CD14-positive monocyte (primary cell): Measurements from ENCODE around the gene ZNF695. TPM values are rescaled to one million over a fixed set of nuclear protein-coding genes. Genes with fewer than 3 reads are reported as not detected.

ENCODE experiments used
- DNase-seq, 3 donors: peaks; one replicate each; pipeline ENCODE4 v3.0.0-alpha.2; 2011 to 2022
- H2AFZ ChIP-seq: 2 replicates; pipeline ENCODE4 v1.6.0; 2012; ENCODE audit warnings: mild to moderate bottlenecking, low read depth, low read length, inconsistent platforms; ENCODE audit not compliant: insufficient read depth, poor library complexity, severe bottlenecking
- H3K27ac ChIP-seq, 2 donors: 1 replicate in 1 of 2; 2 replicates in 1 of 2; pipeline ENCODE4 v1.5.1; 2012 to 2013; ENCODE audit warnings: low read length in 2 of 2, control low read depth in 1 of 2, inconsistent platforms in 1 of 2, low read depth in 1 of 2, mild to moderate bottlenecking in 1 of 2
- H3K27me3 ChIP-seq, 2 donors: one replicate each; pipeline versions ENCODE4 v1.6.0 to v1.6.1; 2011 to 2013; ENCODE audit warnings: low read length in 2 of 2; ENCODE audit not compliant: control insufficient read depth in 2 of 2, insufficient read depth in 2 of 2
- H3K36me3 ChIP-seq, 2 donors: replicated peaks in 1 of 2; 1 replicate in 1 of 2; 2 replicates in 1 of 2; pipeline versions ENCODE4 v1.5.1 to v1.6.1; 2012 to 2013; ENCODE audit warnings: low read length in 2 of 2, control low read depth in 1 of 2, inconsistent platforms in 1 of 2, mild to moderate bottlenecking in 1 of 2; ENCODE audit not compliant: insufficient read depth in 2 of 2, control insufficient read depth in 1 of 2
- H3K4me1 ChIP-seq, 2 donors: 1 replicate in 1 of 2; 2 replicates in 1 of 2; pipeline versions ENCODE4 v1.5.1 to v1.6.1; 2012 to 2013; ENCODE audit warnings: low read length in 2 of 2, control low read depth in 1 of 2, inconsistent platforms in 1 of 2, mild to moderate bottlenecking in 1 of 2, moderate library complexity in 1 of 2; ENCODE audit not compliant: insufficient read depth in 2 of 2, control insufficient read depth in 1 of 2
- H3K4me2 ChIP-seq: replicated peaks from 2 replicates; pipeline ENCODE3; 2012; ENCODE audit warnings: low read length, moderate library complexity, mild to moderate bottlenecking; ENCODE audit not compliant: poor library complexity, severe bottlenecking; ENCODE audit errors: extremely low read depth
- H3K4me3 ChIP-seq, 3 experiments: fragments of 200-600 bp in 1 of 3; sonication (generic) in 1 of 3; replicated peaks in 1 of 3; 1 replicate in 2 of 3; 2 replicates in 1 of 3; pipeline ENCODE4 v1.5.1; 2011 to 2013; ENCODE audit warnings: low read length in 3 of 3, mild to moderate bottlenecking in 3 of 3, control low read depth in 2 of 3, low read depth in 2 of 3, inconsistent platforms in 1 of 3, moderate library complexity in 1 of 3
- H3K79me2 ChIP-seq: 2 replicates; pipeline ENCODE4 v1.6.0; 2012; ENCODE audit warnings: mild to moderate bottlenecking, control low read depth, inconsistent platforms, low read length, moderate library complexity; ENCODE audit not compliant: insufficient read depth
- H3K9ac ChIP-seq: 2 replicates; pipeline ENCODE4 v1.6.0; 2017; ENCODE audit warnings: low read length, mild to moderate bottlenecking; ENCODE audit not compliant: insufficient read depth, poor library complexity, severe bottlenecking
- H3K9me3 ChIP-seq, 2 donors: replicated peaks in 1 of 2; 1 replicate in 1 of 2; 2 replicates in 1 of 2; pipeline versions ENCODE4 v1.5.1 to v1.6.1; 2012 to 2013; ENCODE audit warnings: low read length in 2 of 2, control low read depth in 1 of 2; ENCODE audit not compliant: control insufficient read depth in 1 of 2, insufficient read depth in 1 of 2
- H4K20me1 ChIP-seq: 2 replicates; pipeline ENCODE4 v1.6.0; 2012; ENCODE audit warnings: mild to moderate bottlenecking, low read length, control low read depth, moderate library complexity; ENCODE audit not compliant: insufficient read depth
- H3K27ac Mint-ChIP-seq, 7 donors: one replicate each; pipeline ENCODE4 v1.8.0; 2020; ENCODE audit warnings: mild to moderate bottlenecking in 7 of 7, mixed read lengths in 7 of 7, moderate library complexity in 6 of 7, inconsistent platforms in 2 of 7
- H3K27me3 Mint-ChIP-seq, 3 donors: one replicate each; pipeline ENCODE4 v1.8.0; 2021 to 2022; ENCODE audit warnings: low read depth in 3 of 3, mild to moderate bottlenecking in 3 of 3, mixed read lengths in 3 of 3, moderate library complexity in 3 of 3, inconsistent platforms in 1 of 3
- H3K36me3 Mint-ChIP-seq, 2 donors: one replicate each; pipeline ENCODE4 v1.8.0; 2020; ENCODE audit warnings: mixed read lengths in 2 of 2, inconsistent platforms in 1 of 2, mild to moderate bottlenecking in 1 of 2
- H3K4me1 Mint-ChIP-seq: one replicate; pipeline ENCODE4 v1.8.0; 2020; ENCODE audit warnings: mild to moderate bottlenecking, mixed read lengths
- H3K4me3 Mint-ChIP-seq, 2 donors: one replicate each; pipeline ENCODE4 v1.8.0; 2020; ENCODE audit warnings: mild to moderate bottlenecking in 2 of 2, mixed read lengths in 2 of 2, moderate library complexity in 1 of 2
- H3K9me3 Mint-ChIP-seq, 7 donors: one replicate each; pipeline ENCODE4 v1.8.0; 2020 to 2022; ENCODE audit warnings: mixed read lengths in 7 of 7, mild to moderate bottlenecking in 6 of 7, moderate library complexity in 6 of 7, inconsistent platforms in 2 of 7
- CTCF ChIP-seq: fragments of 200-600 bp; IDR thresholded peaks from one replicate; pipeline ENCODE4 v1.8.0; 2022; ENCODE audit warnings: antibody characterized with exemption, mild to moderate bottlenecking
- WGBS: methylation state at CpG from one replicate; pipeline ENCODE4 v1.1.5; 2013; ENCODE audit warnings: missing lambda C conversion rate; ENCODE audit not compliant: insufficient coverage; 5-methylcytosine and 5-hydroxymethylcytosine counted together
- intact Hi-C, 2 donors: fragments of 100-400 bp; cut with micrococcal nuclease; formaldehyde crosslinking; loops; one replicate each; pipeline versions ENCODE4 v1.15.0 to v1.15.1; 2023
- polyA plus RNA-seq, 3 donors: library from polyadenylated mRNA; depleted of rRNA in 1 of 3; unstranded in 2 of 3; stranded (reverse) in 1 of 3; fragments of 300-500 nt in 2 of 3; fragments of >200 nt in 1 of 3; fragmentation: Illumina TruSeq in 2 of 3; gene quantifications; 1 replicate in 2 of 3; 2 replicates in 1 of 3; pipeline ENCODE4 v1.2.3, GENCODE V29; 2012 to 2021

ZNF695 gene
- polyA plus RNA-seq, 3 donors: 0.18 TPM; not detected in 2

GRCh38 chr1:247054992-247055415 lies 47.1 kb upstream of the ZNF695 start:
- Mint-ChIP-seq H3K4me3 (no peak overlapping the region), H3K4me1 (no peaks in the 10 kb centered on the region), H3K9me3 (peaks cover 53 to 92% (median 83%) of the 10 kb centered on the region in 7 donors), H3K27me3 (no peaks in the 10 kb centered on the region), H3K27ac (no peak overlapping the region), H3K36me3 (peaks cover 2 to 27% of the 10 kb centered on the region in 2 donors)
- Histone ChIP-seq H3K36me3 (peaks cover 0 to 8% of the 10 kb centered on the region in 2 donors), H3K9me3 (peaks cover 50 to 97% of the 10 kb centered on the region in 2 donors), H3K4me1 (no peaks in the 10 kb centered on the region), H3K4me2 (no peak overlapping the region), H3K79me2 (peaks cover 9% of the 10 kb centered on the region), H2AFZ (no peak overlapping the region), H3K27me3 (no peaks in the 10 kb centered on the region), H4K20me1 (no peaks in the 10 kb centered on the region), H3K4me3 (peak overlapping the region in 1 of 3 experiments; percentile 9), H3K27ac (no peak overlapping the region), H3K9ac (no peak overlapping the region)
- no peak for DNase-seq
- TF ChIP-seq CTCF: no peak
- intact Hi-C loops: no loop called here
- 17% methylated on average over 1 of the region's 2 CpGs for WGBS

GRCh38 chr1:247047702-247048101 lies 39.8 kb upstream of the ZNF695 start:
- intact Hi-C loops: no loop called here
- Histone ChIP-seq H3K9me3 (peaks cover 64 to 98% of the 10 kb centered on the region in 2 donors), H2AFZ (no peak overlapping the region), H3K27me3 (no peaks in the 10 kb centered on the region), H3K27ac (no peak overlapping the region), H3K4me1 (no peaks in the 10 kb centered on the region), H3K4me2 (no peak overlapping the region), H3K9ac (no peak overlapping the region), H3K36me3 (no peaks in the 10 kb centered on the region), H4K20me1 (no peaks in the 10 kb centered on the region), H3K4me3 (no peak overlapping the region), H3K79me2 (no peaks in the 10 kb centered on the region)
- no peak for DNase-seq
- WGBS: 100% methylated on average over 1 of the region's 2 CpGs
- Mint-ChIP-seq H3K4me1 (no peaks in the 10 kb centered on the region), H3K4me3 (no peak overlapping the region), H3K27ac (no peak overlapping the region), H3K9me3 (peaks cover 56 to 100% (median 86%) of the 10 kb centered on the region in 7 donors), H3K27me3 (peaks cover 0 to 1% (median 0%) of the 10 kb centered on the region in 3 donors), H3K36me3 (peaks cover 0 to 12% of the 10 kb centered on the region in 2 donors)
- TF ChIP-seq CTCF: no peak
